Posterior cingulate gyrus (tissue), 11 donors: ENCODE data around the gene PSMD4.
"Not testable (repeated sequence)": the region's sequence is repeated elsewhere in the genome, so short reads cannot be mapped to it uniquely, and the experiment has no call there.

Source experiments
- DNase-seq, 10 donors: peaks; one replicate each; pipeline versions ENCODE4 v3.0.0 to v3.0.0-alpha.2; 2020 to 2021; ENCODE audit warnings: mixed read lengths in 3 of 10
- intact Hi-C: fragments of 100-400 bp; cut with DNase I; formaldehyde crosslinking; loops from one replicate; pipeline ENCODE4 v1.15.1; 2023

Gene PSMD4

GRCh38 chr1:151267760-151268159, 13.2 kb downstream of the PSMD4 start:
- DNase-seq = peak in 1 of 10 donors; percentile 7
- intact Hi-C loops = no loop called here

- intact Hi-C loops = no loop called here
- DNase-seq = peak in 1 of 10 donors; percentile 1
Observed at GRCh38 chr1:151273924-151274466, 19.5 kb downstream of the PSMD4 start.

- DNase-seq = peak in 2 of 10 donors; percentile 53 to 60
- intact Hi-C loops = not testable (repeated sequence)
Observed at GRCh38 chr1:151275341-151275740, 20.8 kb downstream of the PSMD4 start.

- DNase-seq = no peak
- intact Hi-C loops = no loop called here
Observed at GRCh38 chr1:151277249-151277648, 22.7 kb downstream of the PSMD4 start.

- intact Hi-C loops = loop anchor here (1.0 to 5.0 kb wide), 3 partner anchors 46 to 118 kb away; partner anchors contain the start of genes PI4KB and PSMB4
- peak; percentile 90 to 99 (median 94) for DNase-seq
Observed at GRCh38 chr1:151281225-151281968, 26.9 kb downstream of the PSMD4 start.

GRCh38 chr1:151281969-151282882, 27.7 kb downstream of the PSMD4 start, which contains the start of gene ZNF687:
TSS of gene ZNF687 (plus strand) at chr1:151282299. CDS start at chr1:151286292, 3,993 bp downstream.
- peak; percentile 100 for DNase-seq
- intact Hi-C loops = loop anchor here (1.0 to 5.0 kb wide), 3 partner anchors 45 to 117 kb away; partner anchors contain the start of genes PI4KB and PSMB4

- DNase-seq = peak in 4 of 10 donors; percentile 26 to 85 (median 56)
Observed at GRCh38 chr1:151282883-151283725, 28.6 kb downstream of the PSMD4 start.

GRCh38 chr1:151284013-151284577, 29.6 kb downstream of the PSMD4 start:
- peak in 1 of 10 donors; percentile 22 for DNase-seq
- intact Hi-C loops = loop anchor here (5.0 kb wide), 2 partner anchors 43 to 58 kb away; partner anchors contain the start of gene PI4KB

More at GRCh38 chr1:151282883-151283725, 28.6 kb downstream of the PSMD4 start:
- intact Hi-C loops = loop anchor here (5.0 kb wide), 2 partner anchors 44 to 59 kb away; partner anchors contain the start of gene PI4KB

GRCh38 chr1:151286619-151287340, 32.2 kb downstream of the PSMD4 start:
- intact Hi-C loops = no loop called here
- DNase-seq = peak in 1 of 10 donors; percentile 52

- DNase-seq = no peak
- intact Hi-C loops = no loop called here
Observed at GRCh38 chr1:151287341-151287699, 32.8 kb downstream of the PSMD4 start.

- intact Hi-C loops = no loop called here
- no peak for DNase-seq
Observed at GRCh38 chr1:151287767-151288500, 33.4 kb downstream of the PSMD4 start.

- intact Hi-C loops = no loop called here
- no peak for DNase-seq
Observed at GRCh38 chr1:151288502-151288901, 34.0 kb downstream of the PSMD4 start.

- no peak for DNase-seq
- intact Hi-C loops = no loop called here
Observed at GRCh38 chr1:151289080-151289935, 34.8 kb downstream of the PSMD4 start.

GRCh38 chr1:151289991-151290708, 35.6 kb downstream of the PSMD4 start:
- intact Hi-C loops = no loop called here
- DNase-seq = no peak

GRCh38 chr1:151290709-151291303, 36.3 kb downstream of the PSMD4 start:
- intact Hi-C loops = no loop called here
- DNase-seq = peak in 1 of 10 donors; percentile 73
